OCI-LY7 (cell line): ENCODE results near the gene TLL2. TPM values are rescaled to one million over a fixed set of nuclear protein-coding genes. Genes with fewer than 3 reads are reported as not detected.
A peak's percentile ranks its signal among the peaks of the same experiment; 100 is the strongest.

Source experiments
- BruUV-seq: library from RNA; stranded (reverse); fragments of 400-500 nt; replicated peaks from 2 replicates; lab custom pipeline; 2021; lab: Mats Ljungman, UMichigan
- CTCF ChIA-PET: fragments of 300-600 bp; sonication (Branson Sonifier 250); formaldehyde crosslinking; loops from one replicate; lab custom pipeline; 2022; ENCODE audit warnings: antibody characterized with exemption; ENCODE audit not compliant: unreplicated experiment; lab: Charles Lee
- POLR2A ChIA-PET: fragments of 300-600 bp; sonication (Branson Sonifier 250); formaldehyde crosslinking; loops from one replicate; lab custom pipeline; 2022; ENCODE audit warnings: antibody characterized with exemption; lab: Charles Lee
- DNase-seq: peaks from one replicate; pipeline ENCODE4 v3.0.0-alpha.2; 2015; ENCODE audit warnings: low spot score
- H2AFZ ChIP-seq: fragments of 200-600 bp; sonication (generic), shearing (Covaris generic); 2 replicates; pipeline ENCODE4 v1.6.1; 2014; ENCODE audit warnings: mild to moderate bottlenecking, antibody characterized with exemption, low read length, moderate library complexity
- H3K27ac ChIP-seq: fragments of 200-600 bp; sonication (generic); 2 replicates; pipeline ENCODE4 v1.5.1; 2014; ENCODE audit warnings: mixed run types, low read depth, mild to moderate bottlenecking, moderate library complexity, low read length, inconsistent platforms; ENCODE audit not compliant: poor library complexity, severe bottlenecking
- H3K36me3 ChIP-seq: fragments of 200-600 bp; sonication (generic); 2 replicates; pipeline ENCODE4 v1.6.1; 2014; ENCODE audit warnings: mild to moderate bottlenecking, antibody characterized with exemption, low read length, moderate library complexity, mixed read lengths; ENCODE audit not compliant: insufficient read depth
- H3K4me1 ChIP-seq: fragments of 200-600 bp; sonication (generic); 2 replicates; pipeline ENCODE4 v1.5.1; 2014; ENCODE audit warnings: mild to moderate bottlenecking, low read length; ENCODE audit not compliant: insufficient read depth, poor library complexity, severe bottlenecking
- H3K4me2 ChIP-seq: fragments of 200-600 bp; sonication (generic); 2 replicates; pipeline ENCODE4 v1.6.1; 2014; ENCODE audit warnings: mild to moderate bottlenecking, low read length
- H3K4me3 ChIP-seq: fragments of 200-600 bp; sonication (generic); 2 replicates; pipeline ENCODE4 v1.5.1; 2014; ENCODE audit warnings: mild to moderate bottlenecking, low read depth, low read length; ENCODE audit not compliant: poor library complexity, severe bottlenecking
- H3K79me2 ChIP-seq: fragments of 200-600 bp; sonication (generic); 2 replicates; pipeline ENCODE4 v1.6.1; 2016; ENCODE audit warnings: low read depth, mild to moderate bottlenecking, low read length, moderate library complexity, mixed read lengths; ENCODE audit not compliant: insufficient read depth
- H3K9me2 ChIP-seq: fragments of 200-600 bp; sonication (generic); 2 replicates; pipeline ENCODE4 v1.6.1; 2016; ENCODE audit warnings: mild to moderate bottlenecking, low read length, mixed read lengths; ENCODE audit not compliant: insufficient read depth
- H3K9me3 ChIP-seq: fragments of 200-600 bp; sonication (generic); 2 replicates; pipeline ENCODE4 v1.6.1; 2014; ENCODE audit warnings: mild to moderate bottlenecking, mixed run types, low read length, mixed read lengths
- H4K20me1 ChIP-seq: fragments of 200-600 bp; sonication (generic); 2 replicates; pipeline ENCODE4 v1.6.1; 2014; ENCODE audit warnings: mild to moderate bottlenecking, antibody characterized with exemption, low read length, moderate library complexity, mixed read lengths; ENCODE audit not compliant: insufficient read depth
- EZH2phosphoT487 ChIP-seq: fragments of 200-600 bp; sonication (generic); IDR thresholded peaks from 2 replicates; pipeline ENCODE4 v1.6.1; 2018; ENCODE audit warnings: low read depth, borderline replicate concordance, mild to moderate bottlenecking, mixed run types, antibody characterized with exemption, low read length, moderate library complexity, mixed read lengths
- intact Hi-C: fragments of 100-400 bp; cut with micrococcal nuclease; formaldehyde crosslinking; loops from one replicate; pipeline ENCODE4 v1.10.0; 2022; ENCODE audit not compliant: unreplicated experiment
- total RNA-seq, 2 experiments: library from RNA; depleted of rRNA in 1 of 2; stranded (reverse); fragments of >200 nt in 1 of 2; shearing (Covaris generic) in 1 of 2; gene quantifications; 2 replicates each; pipeline ENCODE4 v1.2.3, GENCODE V29; 2014 to 2022
- TF ChIP-seq, protein P1 (sequence below): fragments of 200-600 bp; sonication (generic); conservative IDR thresholded peaks from 2 replicates; pipeline ENCODE4 v1.5.1; 2014; ENCODE audit warnings: mild to moderate bottlenecking, antibody characterized with exemption, low read length, moderate library complexity, mixed read lengths

Gene TLL2
- total RNA-seq, 2 experiments from 2014 or later = 0.97 to 1.1 TPM

- no TSS peak for BruUV-seq
- Histone ChIP-seq H3K9me3 (no peaks in the 10 kb centered on the region), H4K20me1 (no peaks in the 10 kb centered on the region), H3K4me2 (peak overlapping the region; percentile 7; the same call in 1 of the 2 replicates), H3K4me1 (peaks cover 10% of the 10 kb centered on the region), H3K9me2 (no peaks in the 10 kb centered on the region), H3K36me3 (no peaks in the 10 kb centered on the region), H3K4me3 (no peak overlapping the region), H3K79me2 (no peaks in the 10 kb centered on the region), H3K27ac (no peak overlapping the region), H2AFZ (peak overlapping the region; percentile 36; the same call in 1 of the 2 replicates)
- TF ChIP-seq, protein P1, sequence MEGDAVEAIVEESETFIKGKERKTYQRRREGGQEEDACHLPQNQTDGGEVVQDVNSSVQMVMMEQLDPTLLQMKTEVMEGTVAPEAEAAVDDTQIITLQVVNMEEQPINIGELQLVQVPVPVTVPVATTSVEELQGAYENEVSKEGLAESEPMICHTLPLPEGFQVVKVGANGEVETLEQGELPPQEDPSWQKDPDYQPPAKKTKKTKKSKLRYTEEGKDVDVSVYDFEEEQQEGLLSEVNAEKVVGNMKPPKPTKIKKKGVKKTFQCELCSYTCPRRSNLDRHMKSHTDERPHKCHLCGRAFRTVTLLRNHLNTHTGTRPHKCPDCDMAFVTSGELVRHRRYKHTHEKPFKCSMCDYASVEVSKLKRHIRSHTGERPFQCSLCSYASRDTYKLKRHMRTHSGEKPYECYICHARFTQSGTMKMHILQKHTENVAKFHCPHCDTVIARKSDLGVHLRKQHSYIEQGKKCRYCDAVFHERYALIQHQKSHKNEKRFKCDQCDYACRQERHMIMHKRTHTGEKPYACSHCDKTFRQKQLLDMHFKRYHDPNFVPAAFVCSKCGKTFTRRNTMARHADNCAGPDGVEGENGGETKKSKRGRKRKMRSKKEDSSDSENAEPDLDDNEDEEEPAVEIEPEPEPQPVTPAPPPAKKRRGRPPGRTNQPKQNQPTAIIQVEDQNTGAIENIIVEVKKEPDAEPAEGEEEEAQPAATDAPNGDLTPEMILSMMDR = no peak
- CTCF ChIA-PET = interaction anchor here (1.1 kb wide), 1 partner anchor 10 kb away, joined by 5 read pairs; no protein-coding TSS in a partner anchor
- intact Hi-C loops = loop anchor here (10.0 kb wide), 1 partner anchor 455 kb away; no protein-coding TSS in a partner anchor
- no peak for DNase-seq
- POLR2A ChIA-PET = interaction anchor here (0.6 to 1.1 kb wide), 5 partner anchors 15 to 307 kb away, joined by 3 to 4 read pairs (median 3); no protein-coding TSS in a partner anchor
Observed at GRCh38 chr10:96319754-96320474, 193.8 kb downstream of the TLL2 start.

GRCh38 chr10:96317067-96317833 lies 196.5 kb downstream of the TLL2 start:
- Histone ChIP-seq H3K9me3 (no peaks in the 10 kb centered on the region), H3K4me2 (no peak overlapping the region), H3K4me3 (no peak overlapping the region), H3K36me3 (no peaks in the 10 kb centered on the region), H3K27ac (no peak overlapping the region), H4K20me1 (no peaks in the 10 kb centered on the region), H3K4me1 (peaks cover 10% of the 10 kb centered on the region), H3K9me2 (no peaks in the 10 kb centered on the region), H2AFZ (no peak overlapping the region), H3K79me2 (no peaks in the 10 kb centered on the region)
- no TSS peak for BruUV-seq
- POLR2A ChIA-PET = interaction anchor here (1.2 to 1.7 kb wide), 3 partner anchors 13 to 26 kb away, joined by 3 to 5 read pairs (median 3); partner anchors contain the start of gene DNTT
- TF ChIP-seq, protein P1 = peak; percentile 72
- TF ChIP-seq EZH2phosphoT487 = no peak
- CTCF ChIA-PET = interaction anchor here (0.6 to 0.9 kb wide), 2 partner anchors 9 to 47 kb away, joined by 3 to 4 read pairs; no protein-coding TSS in a partner anchor
- intact Hi-C loops = loop anchor here (10.0 kb wide), 1 partner anchor 452 kb away; no protein-coding TSS in a partner anchor
- DNase-seq = peak; percentile 49

Other genes with a start within 250 kb of the TLL2 start
- 78.0 and 113 TPM in 2 replicates for gene BLNK, start 242.4 kb downstream of the TLL2 start, total RNA-seq (2014; rRNA removed; shearing (Covaris generic))
- gene BLNK, start 242.4 kb downstream of the TLL2 start, total RNA-seq (2022) = 182 and 201 TPM in 2 replicates
- 0.16 TPM in 1 of 2 replicates, not detected in the other for gene DNTT, start 209.5 kb downstream of the TLL2 start, total RNA-seq (2014; rRNA removed; shearing (Covaris generic))
- gene DNTT, start 209.5 kb downstream of the TLL2 start, total RNA-seq (2022) = 0.18 and 0.32 TPM in 2 replicates
- gene OPALIN, start 154.9 kb downstream of the TLL2 start, total RNA-seq (2014; rRNA removed; shearing (Covaris generic)) = not detected in 2 replicates
- gene OPALIN, start 154.9 kb downstream of the TLL2 start, total RNA-seq (2022) = not detected in 2 replicates
- 20.8 and 23.0 TPM in 2 replicates for gene TM9SF3, start 73.1 kb upstream of the TLL2 start, total RNA-seq (2014; rRNA removed; shearing (Covaris generic))
- 80.2 and 88.8 TPM in 2 replicates for gene TM9SF3, start 73.1 kb upstream of the TLL2 start, total RNA-seq (2022)
- gene PIK3AP1, start 206.6 kb upstream of the TLL2 start, total RNA-seq (2014; rRNA removed; shearing (Covaris generic)) = 132 and 152 TPM in 2 replicates
- gene PIK3AP1, start 206.6 kb upstream of the TLL2 start, total RNA-seq (2022) = 111 and 140 TPM in 2 replicates